Mesendoderm (in vitro differentiated cells): Measurements from ENCODE around the gene SLFN13. TPM values are rescaled to one million over a fixed set of nuclear protein-coding genes. Genes with fewer than 3 reads are reported as not detected.

Source experiments
- DNase-seq: peaks from one replicate; pipeline ENCODE4 v3.0.0; 2013
- H2AK5ac ChIP-seq: 2 replicates; pipeline ENCODE4 v1.6.1; 2013; ENCODE audit warnings: low read length, inconsistent platforms
- H2BK120ac ChIP-seq: 2 replicates; pipeline ENCODE4 v1.6.1; 2013; ENCODE audit warnings: low read depth, mild to moderate bottlenecking, low read length, moderate library complexity, mixed read lengths
- H2BK15ac ChIP-seq: replicated peaks from 2 replicates; pipeline ENCODE4 v1.6.1; 2013; ENCODE audit warnings: low read depth, mild to moderate bottlenecking, moderate library complexity
- H2BK5ac ChIP-seq: 2 replicates; pipeline ENCODE4 v1.6.1; 2013; ENCODE audit warnings: low read length, inconsistent platforms
- H3K18ac ChIP-seq: 2 replicates; pipeline ENCODE4 v1.6.1; 2013; ENCODE audit warnings: mild to moderate bottlenecking, low read length, mixed read lengths
- H3K23ac ChIP-seq: one replicate; pipeline ENCODE4 v1.6.1; 2013; ENCODE audit warnings: low read length
- H3K27ac ChIP-seq: 2 replicates; pipeline ENCODE4 v1.5.1; 2013; ENCODE audit warnings: low read depth, mild to moderate bottlenecking, inconsistent platforms, low read length, moderate library complexity
- H3K27me3 ChIP-seq: 2 replicates; pipeline ENCODE4 v1.6.1; 2013; ENCODE audit warnings: low read length, control low read depth, mild to moderate bottlenecking, inconsistent platforms; ENCODE audit not compliant: insufficient read depth, poor library complexity
- H3K36me3 ChIP-seq: 2 replicates; pipeline ENCODE4 v1.6.1; 2013; ENCODE audit warnings: low read length, inconsistent platforms; ENCODE audit not compliant: control insufficient read depth, insufficient read depth
- H3K4ac ChIP-seq: one replicate; pipeline ENCODE4 v1.6.1; 2013; ENCODE audit warnings: low read depth, mild to moderate bottlenecking, low read length, moderate library complexity
- H3K4me1 ChIP-seq: 2 replicates; pipeline ENCODE4 v1.6.1; 2013; ENCODE audit warnings: low read depth, low read length, inconsistent platforms; ENCODE audit not compliant: control insufficient read depth
- H3K4me2 ChIP-seq: 2 replicates; pipeline ENCODE4 v1.6.1; 2013; ENCODE audit warnings: low read length
- H3K4me3 ChIP-seq: 2 replicates; pipeline ENCODE4 v1.5.1; 2013; ENCODE audit warnings: mild to moderate bottlenecking, low read length
- H3K56ac ChIP-seq: one replicate; pipeline ENCODE4 v1.6.1; 2013; ENCODE audit warnings: low read length
- H3K79me1 ChIP-seq: 2 replicates; pipeline ENCODE4 v1.6.1; 2013; ENCODE audit warnings: low read length, inconsistent platforms
- H3K79me2 ChIP-seq: 2 replicates; pipeline ENCODE4 v1.6.1; 2013; ENCODE audit warnings: mild to moderate bottlenecking, low read length; ENCODE audit not compliant: control insufficient read depth, insufficient read depth
- H3K9ac ChIP-seq: 2 replicates; pipeline ENCODE4 v1.6.1; 2013; ENCODE audit warnings: low read length, inconsistent platforms
- H4K5ac ChIP-seq: one replicate; pipeline ENCODE4 v1.6.1; 2013; ENCODE audit warnings: low read length
- H4K8ac ChIP-seq: one replicate; pipeline ENCODE4 v1.6.1; 2013; ENCODE audit warnings: low read depth, mild to moderate bottlenecking, control low read depth, low read length, moderate library complexity
- WGBS: extraction: QIAGEN DNeasy Blood & Tissue Kit; methylation state at CpG from one replicate; pipeline ENCODE4 v1.1.7; 2013; ENCODE audit warnings: low lambda C conversion rate, missing lambda C conversion rate; ENCODE audit not compliant: insufficient coverage; ENCODE audit errors: extremely low coverage; 5-methylcytosine and 5-hydroxymethylcytosine counted together
- polyA plus RNA-seq, 2 experiments: library from polyadenylated mRNA; stranded (reverse); fragments of 200-250 nt; gene quantifications; one replicate each; pipeline ENCODE4 v1.2.3, GENCODE V29; 2013

Gene SLFN13
- 7.7 TPM for polyA plus RNA-seq (2013, experiment 1 of 2)
- polyA plus RNA-seq (2013, experiment 2 of 2), result 8.0 TPM

- H3K36me3 ChIP-seq, result no peaks in the 10 kb centered on the region
- H3K27ac ChIP-seq, result peak within 1 kb of the TSS; percentile 59
- H3K79me1 ChIP-seq, result no peaks in the 10 kb centered on the region
- peak within 1 kb of the TSS; percentile 94 for H3K18ac ChIP-seq
- H3K56ac ChIP-seq, result peak within 1 kb of the TSS; percentile 92
- H2BK120ac ChIP-seq, result no peak within 1 kb of the TSS
- peak within 1 kb of the TSS; percentile 83 for H3K23ac ChIP-seq
- no peak within 1 kb of the TSS for H2BK5ac ChIP-seq
- H3K4me1 ChIP-seq, result no peaks in the 10 kb centered on the region
- H3K4me3 ChIP-seq, result peak within 1 kb of the TSS; percentile 26
- H2BK15ac ChIP-seq, result no peak within 1 kb of the TSS
- WGBS, result no CpG with 5 or more reads among the region's 44 CpGs
- DNase-seq, result peak; percentile 97
- no peak within 1 kb of the TSS for H4K5ac ChIP-seq
- peaks cover 7% of the 10 kb centered on the region for H3K27me3 ChIP-seq
- peak within 1 kb of the TSS; percentile 80 for H3K9ac ChIP-seq
- no peaks in the 10 kb centered on the region for H3K79me2 ChIP-seq
- H4K8ac ChIP-seq, result no peak within 1 kb of the TSS
- peak within 1 kb of the TSS; percentile 89 for H3K4me2 ChIP-seq
- peak within 1 kb of the TSS; percentile 85 for H3K4ac ChIP-seq
- no peak within 1 kb of the TSS for H2AK5ac ChIP-seq
Measured at GRCh38 chr17:35448214-35448898, at the start of gene SLFN13. Gene SLFN13 (minus strand): TSS chr17:35448766. CDS start chr17:35445680, 3,086 bp downstream.

- Histone ChIP-seq H3K56ac (no peak overlapping the region), H3K36me3 (no peaks in the 10 kb centered on the region), H3K79me2 (no peaks in the 10 kb centered on the region), H3K27ac (no peak overlapping the region), H2AK5ac (no peak overlapping the region), H3K23ac (no peak overlapping the region), H3K4me1 (no peaks in the 10 kb centered on the region), H3K27me3 (peaks cover 53% of the 10 kb centered on the region), H3K4ac (no peak overlapping the region), H4K5ac (no peak overlapping the region), H3K4me2 (peak overlapping the region; percentile 18), H2BK120ac (no peak overlapping the region), H3K4me3 (no peak overlapping the region), H3K18ac (no peak overlapping the region), H3K79me1 (no peaks in the 10 kb centered on the region), H4K8ac (no peak overlapping the region), H3K9ac (no peak overlapping the region), H2BK5ac (no peak overlapping the region), H2BK15ac (no peak overlapping the region)
- peak; percentile 61 for DNase-seq
- whole genome bisulfite sequencing, result no CpG with 5 or more reads among the region's 30 CpGs
Measured at GRCh38 chr17:35496451-35497290, 48.1 kb upstream of the SLFN13 start.

GRCh38 chr17:35493040-35493439 is 44.5 kb upstream of the SLFN13 start:
- H3K36me3 ChIP-seq, result no peaks in the 10 kb centered on the region
- H2BK120ac ChIP-seq, result no peak overlapping the region
- H2BK5ac ChIP-seq, result no peak overlapping the region
- H3K9ac ChIP-seq, result no peak overlapping the region
- H3K79me2 ChIP-seq, result no peaks in the 10 kb centered on the region
- DNase-seq, result no peak
- no peak overlapping the region for H3K4me3 ChIP-seq
- no peak overlapping the region for H4K5ac ChIP-seq
- no peak overlapping the region for H3K18ac ChIP-seq
- H3K27me3 ChIP-seq, result peaks cover 72% of the 10 kb centered on the region
- no peak overlapping the region for H3K4me2 ChIP-seq
- H2BK15ac ChIP-seq, result no peak overlapping the region
- no peaks in the 10 kb centered on the region for H3K79me1 ChIP-seq
- H3K4ac ChIP-seq, result no peak overlapping the region
- no peak overlapping the region for H2AK5ac ChIP-seq
- no peak overlapping the region for H3K23ac ChIP-seq
- H3K4me1 ChIP-seq, result no peaks in the 10 kb centered on the region
- no peak overlapping the region for H3K56ac ChIP-seq
- no peak overlapping the region for H3K27ac ChIP-seq
- no peak overlapping the region for H4K8ac ChIP-seq
- WGBS, result no CpG with 5 or more reads among the region's 2 CpGs

- WGBS, result no CpG with 5 or more reads among the region's 3 CpGs
- Histone ChIP-seq H3K9ac (no peak overlapping the region), H3K4me1 (peaks cover 1% of the 10 kb centered on the region)
Measured at GRCh38 chr17:35491417-35491816, 42.9 kb upstream of the SLFN13 start.

GRCh38 chr17:35489944-35490343 is 41.4 kb upstream of the SLFN13 start:
- Histone ChIP-seq H2BK5ac (no peak overlapping the region), H2BK120ac (no peak overlapping the region), H3K4me1 (peaks cover 1% of the 10 kb centered on the region), H3K9ac (no peak overlapping the region), H3K18ac (no peak overlapping the region), H4K8ac (no peak overlapping the region), H3K79me2 (no peaks in the 10 kb centered on the region), H2BK15ac (no peak overlapping the region), H3K27ac (no peak overlapping the region), H4K5ac (no peak overlapping the region), H3K56ac (no peak overlapping the region), H3K4ac (no peak overlapping the region), H3K23ac (no peak overlapping the region), H2AK5ac (no peak overlapping the region), H3K27me3 (peaks cover 76% of the 10 kb centered on the region), H3K4me2 (no peak overlapping the region), H3K36me3 (no peaks in the 10 kb centered on the region), H3K79me1 (no peaks in the 10 kb centered on the region), H3K4me3 (no peak overlapping the region)
- DNase-seq, result peak; percentile 57
- no CpG with 5 or more reads among the region's 18 CpGs for WGBS

More at GRCh38 chr17:35491417-35491816, 42.9 kb upstream of the SLFN13 start:
- Histone ChIP-seq H2BK5ac (no peak overlapping the region), H4K8ac (no peak overlapping the region), H3K27ac (no peak overlapping the region), H3K4me3 (no peak overlapping the region), H3K18ac (no peak overlapping the region), H3K4ac (no peak overlapping the region), H3K23ac (no peak overlapping the region), H4K5ac (no peak overlapping the region), H3K56ac (no peak overlapping the region), H3K79me2 (no peaks in the 10 kb centered on the region), H2BK120ac (no peak overlapping the region), H3K79me1 (no peaks in the 10 kb centered on the region), H2AK5ac (no peak overlapping the region), H3K27me3 (peaks cover 78% of the 10 kb centered on the region), H3K4me2 (no peak overlapping the region), H3K36me3 (no peaks in the 10 kb centered on the region), H2BK15ac (no peak overlapping the region)
- no peak for DNase-seq
